ENCODE measurements around the gene CDH22.

Gene CDH22

GRCh38 chr20:46179862-46180261, 128.4 kb downstream of the CDH22 start:
- Histone ChIP-seq H3K4me3 (ENCODE audit: low read depth in 1 of 2, low read length in 1 of 2) (no peak overlapping the region), H3K9me3 (no peaks in the 10 kb centered on the region), H3K36me3 (no peaks in the 10 kb centered on the region), H3K27me3 (peaks cover 59% of the 10 kb centered on the region), H3K4me1 (ENCODE audit: control insufficient read depth in 1 of 2, insufficient read depth in 1 of 2, low read depth in 1 of 2, low read length in 1 of 2) (no peaks in the 10 kb centered on the region), H3K27ac (no peak overlapping the region)
- no peak for TF ChIP-seq CTCF (IDR thresholded peaks at IDR 0.05)

- H3K4me1 ChIP-seq (ENCODE audit: control insufficient read depth in 1 of 2, insufficient read depth in 1 of 2, low read depth in 1 of 2, low read length in 1 of 2), result peaks cover 0 to 4% of the 10 kb centered on the region in 2 experiments
- no peaks in the 10 kb centered on the region for H3K36me3 ChIP-seq
- no peak for TF ChIP-seq CTCF (IDR thresholded peaks at IDR 0.05)
- no peaks in the 10 kb centered on the region for H3K9me3 ChIP-seq
- no peak overlapping the region for H3K4me3 ChIP-seq (ENCODE audit: low read depth in 1 of 2, low read length in 1 of 2)
- H3K27me3 ChIP-seq, result peaks cover 69% of the 10 kb centered on the region
- H3K27ac ChIP-seq, result no peak overlapping the region
These were observed 129.4 kb downstream of the CDH22 start for GRCh38 chr20:46178891-46179290.

- H3K27me3 ChIP-seq, result peaks cover 80% of the 10 kb centered on the region
- no peak for TF ChIP-seq CTCF (IDR thresholded peaks at IDR 0.05)
- H3K4me3 ChIP-seq (ENCODE audit: low read depth in 1 of 2, low read length in 1 of 2), result no peak overlapping the region
- H3K27ac ChIP-seq, result no peak overlapping the region
- no peaks in the 10 kb centered on the region for H3K9me3 ChIP-seq
- peaks cover 0 to 4% of the 10 kb centered on the region in 2 experiments for H3K4me1 ChIP-seq (ENCODE audit: control insufficient read depth in 1 of 2, insufficient read depth in 1 of 2, low read depth in 1 of 2, low read length in 1 of 2)
- H3K36me3 ChIP-seq, result no peaks in the 10 kb centered on the region
These were observed 130.5 kb downstream of the CDH22 start for GRCh38 chr20:46177768-46178167.

- Histone ChIP-seq H3K4me3 (ENCODE audit: low read depth in 1 of 2, low read length in 1 of 2) (no peak overlapping the region), H3K36me3 (no peaks in the 10 kb centered on the region), H3K27me3 (peaks cover 89% of the 10 kb centered on the region), H3K27ac (no peak overlapping the region), H3K4me1 (ENCODE audit: control insufficient read depth in 1 of 2, insufficient read depth in 1 of 2, low read depth in 1 of 2, low read length in 1 of 2) (peaks cover 0 to 4% of the 10 kb centered on the region in 2 experiments), H3K9me3 (no peaks in the 10 kb centered on the region)
- no peak for TF ChIP-seq CTCF (IDR thresholded peaks at IDR 0.05)
These were observed 131.4 kb downstream of the CDH22 start for GRCh38 chr20:46176739-46177378.

- no peak for TF ChIP-seq CTCF (IDR thresholded peaks at IDR 0.05)
- H3K27me3 ChIP-seq, result peaks cover 87% of the 10 kb centered on the region
- H3K27ac ChIP-seq, result no peak overlapping the region
- no peaks in the 10 kb centered on the region for H3K9me3 ChIP-seq
- H3K4me3 ChIP-seq (ENCODE audit: low read depth in 1 of 2, low read length in 1 of 2), result no peak overlapping the region
- peaks cover 0 to 4% of the 10 kb centered on the region in 2 experiments for H3K4me1 ChIP-seq (ENCODE audit: control insufficient read depth in 1 of 2, insufficient read depth in 1 of 2, low read depth in 1 of 2, low read length in 1 of 2)
- no peaks in the 10 kb centered on the region for H3K36me3 ChIP-seq
These were observed 133.2 kb downstream of the CDH22 start for GRCh38 chr20:46175127-46175494.

Measured in neutrophil (primary cell).